ENCODE results near the gene FSTL4.

- no peak for TF ChIP-seq CTCF (IDR thresholded peaks at IDR 0.05 in 4 of 5, conservative IDR thresholded peaks at IDR 0.05 in 1 of 5)
- TF ChIP-seq POLR2A (IDR thresholded peaks at IDR 0.05), result no peak
Observed at GRCh38 chr5:133426264-133426663, 186.1 kb downstream of the FSTL4 start.

All from gastrocnemius medialis (tissue), 4 donors.